Fibroblast of skin of abdomen (primary cell): Measurements from ENCODE around the gene SCMH1.

Source experiments
- DNase-seq: peaks from one replicate; pipeline ENCODE4 v3.0.0-alpha.2; 2013

Gene SCMH1

GRCh38 chr1:41022424-41022823 lies 219.7 kb downstream of the SCMH1 start:
- no peak for DNase-seq

- DNase-seq = peak; percentile 31
These were observed 220.4 kb downstream of the SCMH1 start, which contains the start of gene SLFNL1 for GRCh38 chr1:41021526-41022308. TSS of gene SLFNL1 (minus strand) at chr1:41021725. CDS start at chr1:41020660, 1,065 bp downstream.

- DNase-seq = no peak
These were observed 221.5 kb downstream of the SCMH1 start for GRCh38 chr1:41020654-41021053.

- no peak for DNase-seq
These were observed 222.0 kb downstream of the SCMH1 start for GRCh38 chr1:41020109-41020576.

- no peak for DNase-seq
These were observed 222.8 kb downstream of the SCMH1 start for GRCh38 chr1:41019353-41019745.

GRCh38 chr1:41018018-41018410 lies 224.1 kb downstream of the SCMH1 start:
- no peak for DNase-seq

- no peak for DNase-seq
These were observed 224.7 kb downstream of the SCMH1 start for GRCh38 chr1:41017141-41018017.

GRCh38 chr1:41015897-41016470 lies 226.1 kb downstream of the SCMH1 start:
- no peak for DNase-seq

GRCh38 chr1:41015281-41015896 lies 226.7 kb downstream of the SCMH1 start:
- no peak for DNase-seq

GRCh38 chr1:41014871-41015270 lies 227.2 kb downstream of the SCMH1 start:
- DNase-seq = no peak

- DNase-seq = no peak
These were observed 228.3 kb downstream of the SCMH1 start for GRCh38 chr1:41013796-41014195.

- DNase-seq = no peak
These were observed 229.1 kb downstream of the SCMH1 start for GRCh38 chr1:41013024-41013423.

GRCh38 chr1:41010345-41010744 lies 231.8 kb downstream of the SCMH1 start:
- DNase-seq = no peak

- DNase-seq = no peak
These were observed 232.6 kb downstream of the SCMH1 start for GRCh38 chr1:41009466-41009865.

- peak; percentile 33 for DNase-seq
These were observed 234.9 kb downstream of the SCMH1 start for GRCh38 chr1:41006942-41007865.

- no peak for DNase-seq
These were observed 236.2 kb downstream of the SCMH1 start for GRCh38 chr1:41005876-41006275.

GRCh38 chr1:41003640-41004220 lies 238.4 kb downstream of the SCMH1 start:
- DNase-seq = peak; percentile 100

- no peak for DNase-seq
These were observed 238.9 kb downstream of the SCMH1 start for GRCh38 chr1:41003127-41003639.

GRCh38 chr1:40998668-40999067 lies 243.4 kb downstream of the SCMH1 start:
- no peak for DNase-seq

- DNase-seq = no peak
These were observed 245.0 kb downstream of the SCMH1 start for GRCh38 chr1:40997096-40997495.

GRCh38 chr1:40989066-40989465 lies 253.0 kb downstream of the SCMH1 start:
- DNase-seq = no peak
